NB4 (cell line): ENCODE data around the gene HDDC2.

ENCODE experiments used
- DNase-seq: peaks from one replicate; pipeline ENCODE4 v3.0.0; 2010; ENCODE audit warnings: low read depth
- H3K4me3 ChIP-seq: one replicate; pipeline ENCODE4 v1.5.1; 2011; ENCODE audit warnings: mild to moderate bottlenecking, low read depth, low read length, moderate library complexity
- CTCF ChIP-seq: IDR thresholded peaks from one replicate; pipeline ENCODE4 v1.5.1; 2012; ENCODE audit warnings: low read depth, low read length
- MAX ChIP-seq: IDR thresholded peaks from 2 replicates; pipeline ENCODE4 v1.6.1; 2011; ENCODE audit warnings: low read depth, low read length
- MYC ChIP-seq: IDR thresholded peaks from 2 replicates; pipeline ENCODE4 v1.6.1; 2011; ENCODE audit warnings: low read depth, low read length
- POLR2A ChIP-seq: IDR thresholded peaks from 2 replicates; pipeline ENCODE4 v1.6.1; 2011; ENCODE audit warnings: mild to moderate bottlenecking; ENCODE audit not compliant: insufficient read length; ENCODE audit errors: extremely low read depth

HDDC2 gene

GRCh38 chr6:125303512-125303854 is 1.7 kb upstream of the HDDC2 start:
- H3K4me3 ChIP-seq = no peak overlapping the region
- DNase-seq = peak; percentile 21
- TF ChIP-seq MYC = no peak
- no peak for TF ChIP-seq CTCF

GRCh38 chr6:125302840-125303511 is 1.2 kb upstream of the HDDC2 start:
- DNase-seq = no peak
- no peak overlapping the region for H3K4me3 ChIP-seq
- TF ChIP-seq MYC = no peak
- TF ChIP-seq CTCF = no peak
- no peak for TF ChIP-seq POLR2A
- TF ChIP-seq MAX = no peak

- no peak for TF ChIP-seq MAX
- no peak for TF ChIP-seq MYC
- no peak for TF ChIP-seq POLR2A
- peak overlapping the region; percentile 89 for H3K4me3 ChIP-seq
- DNase-seq = peak; percentile 56
Measured at GRCh38 chr6:125300992-125301434, 754 bp downstream of the HDDC2 start.

- no peak for DNase-seq
- TF ChIP-seq MYC (no peak), MAX (no peak)
- H3K4me3 ChIP-seq = no peak overlapping the region
Measured at GRCh38 chr6:125299257-125299656, 2.5 kb downstream of the HDDC2 start.

GRCh38 chr6:125296471-125296870 is 5.3 kb downstream of the HDDC2 start:
- H3K4me3 ChIP-seq = no peak overlapping the region
- no peak for DNase-seq
- TF ChIP-seq MYC (no peak), CTCF (no peak), POLR2A (no peak), MAX (no peak)

GRCh38 chr6:125294925-125295324 is 6.8 kb downstream of the HDDC2 start:
- DNase-seq = no peak
- no peak overlapping the region for H3K4me3 ChIP-seq
- no peak for TF ChIP-seq POLR2A
- no peak for TF ChIP-seq MYC
- no peak for TF ChIP-seq CTCF
- TF ChIP-seq MAX = no peak

GRCh38 chr6:125294036-125294435 is 7.7 kb downstream of the HDDC2 start:
- TF ChIP-seq MAX (no peak), POLR2A (no peak), CTCF (no peak), MYC (no peak)
- DNase-seq = no peak
- no peak overlapping the region for H3K4me3 ChIP-seq
